ENCODE measurements around the gene CDC45. TPM values are rescaled to one million over a fixed set of nuclear protein-coding genes. Genes with fewer than 3 reads are reported as not detected.

CDC45 gene
- total and polyA plus RNA-seq, 2 of the 13 experiments (the other 11 are each of a cell fraction or from before 2014, with no cell fraction given) = 14.4 to 36.3 TPM

GRCh38 chr22:19429950-19430889 lies 49.5 kb upstream of the CDC45 start (continued):
- TF ChIP-seq PATZ1 (CRISPR knock-in tag; IDR thresholded peaks at IDR 0.05) (0 out of 2 replicates have a peak, but pooled peaks have one; percentile 40), ZNF563 (CRISPR knock-in tag; IDR thresholded peaks at IDR 0.05) (no peak), ZNF383 (CRISPR knock-in tag; IDR thresholded peaks at IDR 0.05; ENCODE audit: borderline replicate concordance) (no peak), SOX6 (IDR thresholded peaks at IDR 0.05) (no peak), SOX6 (CRISPR knock-in tag; IDR thresholded peaks at IDR 0.05) (no peak), ZNF644 (CRISPR knock-in tag; IDR thresholded peaks at IDR 0.05; ENCODE audit: low read depth) (no peak), ZNF354B (CRISPR knock-in tag; IDR thresholded peaks at IDR 0.05) (no peak), SKIL (CRISPR knock-in tag; IDR thresholded peaks at IDR 0.05; ENCODE audit: borderline replicate concordance) (no peak), CEBPB (IDR thresholded peaks at IDR 0.05; ENCODE audit: borderline replicate concordance, low read depth, low read length) (0 out of 2 replicates have a peak, but pooled peaks have one; percentile 3), ZSCAN29 (CRISPR knock-in tag; conservative IDR thresholded peaks at IDR 0.05) (no peak), PLSCR1 (CRISPR knock-in tag; IDR thresholded peaks at IDR 0.05; ENCODE audit: borderline replicate concordance) (no peak), ZNF776 (CRISPR knock-in tag; IDR thresholded peaks at IDR 0.05) (no peak), EED (CRISPR knock-in tag; IDR thresholded peaks at IDR 0.05) (no peak), MIXL1 (CRISPR knock-in tag; IDR thresholded peaks at IDR 0.05) (no peak), CTCF (CRISPR knock-in tag; IDR thresholded peaks at IDR 0.05) (no peak), KAT7 (CRISPR knock-in tag; IDR thresholded peaks at IDR 0.05; ENCODE audit: borderline replicate concordance) (0 out of 2 replicates have a peak, but pooled peaks have one; percentile 4), BRD4 (CRISPR knock-in tag; IDR thresholded peaks at IDR 0.05) (no peak), PRDM15 (CRISPR knock-in tag; IDR thresholded peaks at IDR 0.05) (peak; percentile 93), ESRRA (CRISPR knock-in tag; IDR thresholded peaks at IDR 0.05; ENCODE audit: low read depth) (no peak)

Data from HepG2 (cell line).